Stimulated activated CD8-positive, alpha-beta memory T cell treated with anti-CD3 and anti-CD28 coated beads, Interleukin-7, amount 100 ng/mL, for 48 hours (primary cell): Measurements from ENCODE around the gene ATR.
A peak's percentile ranks its signal among the peaks of the same experiment; 100 is the strongest.
"Not testable (repeated sequence)": the region's sequence is repeated elsewhere in the genome, so short reads cannot be mapped to it uniquely, and the experiment has no call there.

Source experiments
- DNase-seq, 2 donors: peaks; one replicate each; pipeline ENCODE4 v3.0.0-alpha.2; 2020; ENCODE audit warnings: low read depth in 1 of 2; ENCODE audit errors: extremely low read depth in 1 of 2

Gene ATR

DNA sequence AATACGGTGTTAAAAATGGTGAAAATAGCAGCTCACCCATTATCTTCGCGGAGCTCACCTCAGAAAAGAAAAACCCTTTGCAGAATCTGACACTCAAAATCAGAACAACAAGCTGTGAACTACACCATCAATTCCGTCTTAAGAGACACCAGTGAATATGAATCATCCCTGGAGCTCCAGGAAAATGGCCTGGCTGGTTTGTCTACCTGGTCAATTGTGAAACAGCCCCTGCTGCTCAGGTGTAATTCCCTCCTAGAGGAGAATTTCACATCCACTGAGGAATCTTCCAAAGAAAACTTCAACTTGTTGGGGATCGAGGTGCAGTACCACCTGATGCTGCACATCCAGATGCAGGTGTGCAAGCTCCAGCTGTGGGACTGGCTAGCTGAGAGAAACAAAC is 127.7 kb downstream of the ATR start:
- no peak for DNase-seq

DNA sequence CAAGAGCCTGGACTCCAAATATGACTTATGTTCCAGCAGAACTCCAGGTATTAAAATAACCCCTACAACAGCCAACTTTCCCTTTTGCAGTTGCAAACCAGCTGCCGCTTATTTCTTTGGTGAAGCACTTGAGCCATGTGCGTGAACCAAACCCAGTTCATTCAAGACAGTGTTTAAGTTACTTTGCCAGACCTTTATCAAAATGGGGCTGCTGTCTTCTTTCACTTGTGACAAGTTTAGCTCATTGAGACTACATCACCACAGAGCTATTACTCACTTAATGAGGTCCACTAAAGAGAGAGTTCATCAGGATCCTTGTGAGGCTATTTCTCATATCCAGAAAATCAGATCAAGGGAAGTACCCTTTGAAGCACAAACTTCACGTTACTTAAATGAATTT is 128.3 kb downstream of the ATR start:
- DNase-seq, result no peak

DNA sequence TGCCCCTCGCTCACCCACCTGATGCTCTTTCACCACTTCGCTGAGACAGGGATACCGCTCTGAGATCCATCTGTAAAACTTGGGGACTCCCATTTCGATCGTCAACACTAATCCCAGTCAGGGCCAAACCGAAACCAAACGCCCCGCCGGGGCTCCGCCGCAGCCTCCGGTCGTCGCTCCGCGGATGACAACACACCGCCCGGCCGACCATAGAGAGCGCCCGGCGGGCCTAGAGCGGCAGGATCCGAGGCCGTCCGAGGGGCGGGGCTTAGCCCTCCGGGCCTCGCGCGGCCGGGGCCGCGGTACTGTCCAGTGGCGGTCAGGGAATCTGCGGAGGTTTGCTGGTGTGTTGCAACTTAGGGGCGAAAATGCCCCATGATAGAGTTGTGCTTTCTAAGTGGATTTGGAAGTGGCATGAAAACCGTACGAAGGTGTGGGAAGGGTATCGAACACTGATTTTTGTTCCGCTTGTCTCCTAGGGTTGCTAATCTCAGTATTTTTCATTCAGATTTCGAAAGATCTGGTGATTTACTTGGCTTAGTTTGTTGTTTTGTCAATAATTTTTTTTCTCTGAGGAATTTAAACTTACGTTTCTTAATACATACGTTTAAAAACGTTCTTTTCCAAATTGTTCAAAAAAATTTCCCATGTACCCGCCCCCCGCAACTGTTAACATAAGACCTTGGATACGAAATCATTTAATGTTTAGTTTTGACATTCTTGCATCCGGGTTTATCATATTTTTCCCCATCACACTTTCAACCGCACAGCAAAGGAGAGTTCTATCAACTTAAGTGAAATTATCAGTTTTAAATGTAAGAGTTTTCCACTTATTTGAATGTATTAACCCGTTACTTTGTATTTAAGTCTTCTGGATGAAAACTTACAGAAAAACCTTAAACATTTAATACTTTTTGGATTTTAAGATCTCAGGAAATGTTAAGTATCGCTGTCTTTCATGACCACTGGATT is 130.4 kb downstream of the ATR start, which contains the start of gene XRN1:
Gene XRN1, minus strand, starts transcription at position 186 of the 972 bp plus-strand sequence. Its CDS starts 93 bp downstream, at position 93.
- DNase-seq, result peak; percentile 87 to 92

DNA sequence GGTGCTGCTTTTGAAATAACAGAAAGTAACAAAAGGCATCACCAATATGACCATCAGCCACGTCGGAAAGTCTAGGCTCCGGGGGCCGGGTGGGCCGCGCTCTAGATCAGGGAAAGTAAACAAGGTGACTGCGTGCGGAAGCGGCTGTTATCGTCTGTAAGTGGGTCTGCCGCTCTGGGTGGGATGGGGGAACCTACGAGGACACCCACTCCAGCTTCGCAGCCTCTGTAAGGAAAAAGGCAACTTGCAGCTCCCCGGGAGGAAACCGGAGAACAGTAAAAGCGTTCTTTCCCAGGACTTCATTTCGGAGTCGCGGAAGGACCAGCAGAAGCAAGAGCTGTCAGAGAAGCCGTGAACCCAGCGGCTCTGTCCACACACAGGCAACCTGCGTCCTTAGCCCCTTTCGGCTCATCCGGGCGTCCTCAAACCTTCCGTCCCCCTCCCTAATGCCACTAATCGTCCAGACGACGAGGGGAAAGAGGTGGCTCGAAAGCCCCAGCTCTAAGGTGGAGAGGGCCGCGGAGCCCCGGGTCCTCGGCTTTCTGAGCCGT is 131.2 kb downstream of the ATR start:
- peak; percentile 5 to 31 for DNase-seq

DNA sequence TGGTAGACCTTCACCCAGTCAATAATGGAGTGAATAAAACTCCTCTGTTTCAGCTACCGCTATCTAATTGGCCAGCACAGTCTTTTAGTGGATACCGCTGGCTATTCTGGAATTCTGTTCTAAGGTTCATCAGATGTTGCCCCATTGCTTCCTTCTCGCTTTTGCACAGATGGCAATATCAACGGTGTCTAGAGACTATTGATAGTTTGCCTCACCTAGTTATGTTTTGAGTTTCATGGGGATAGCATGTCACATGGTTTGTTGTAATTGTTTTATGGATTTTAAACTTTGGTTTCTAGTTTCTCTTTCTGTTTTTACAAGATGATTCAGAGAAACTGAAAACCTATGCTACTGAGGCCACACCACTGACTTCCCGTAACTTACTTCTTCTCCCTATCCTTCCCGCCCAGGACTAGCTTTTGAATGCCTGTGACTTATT is 132.7 kb downstream of the ATR start:
- peak in 1 of 2 donors; percentile 7 for DNase-seq

DNA sequence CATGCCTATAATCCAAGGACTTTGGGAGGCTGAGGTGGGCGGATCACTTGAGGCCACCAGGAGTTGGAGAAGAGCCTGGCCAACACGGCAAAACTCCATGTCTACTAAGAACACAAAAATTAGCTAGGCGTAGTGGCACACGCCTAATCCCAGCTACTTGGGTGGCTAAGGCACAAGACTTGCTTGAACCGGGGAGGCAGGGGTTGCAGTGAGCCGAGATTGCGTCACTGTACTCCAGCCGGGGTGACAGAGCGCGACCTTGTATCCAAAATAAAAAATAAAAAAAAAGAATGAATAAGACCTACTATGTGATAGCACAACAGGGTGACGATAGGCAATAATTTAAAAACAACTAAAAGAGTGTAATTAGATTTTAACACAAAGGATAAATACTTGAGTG is 134.2 kb downstream of the ATR start:
- DNase-seq, result no peak

DNA sequence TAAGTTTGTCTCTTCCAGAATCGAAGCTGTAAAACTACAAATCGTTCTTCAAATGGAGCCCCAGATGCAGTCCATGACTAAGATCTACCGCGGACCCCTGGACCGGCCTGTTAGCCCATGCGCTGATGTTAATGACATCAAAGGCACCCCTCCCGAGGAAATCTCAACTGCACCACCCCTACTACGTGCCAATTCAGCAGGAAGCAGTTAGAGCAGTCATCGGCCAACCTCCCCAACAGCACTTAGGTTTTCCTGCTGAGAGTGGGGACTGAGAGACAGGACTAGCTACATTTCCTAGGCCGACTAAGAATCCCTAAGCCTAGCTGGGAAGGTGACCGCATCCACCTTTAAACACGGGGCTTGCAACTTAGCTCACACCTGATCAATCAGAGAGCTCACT is 135.5 kb downstream of the ATR start:
- not testable (repeated sequence) for DNase-seq

DNA sequence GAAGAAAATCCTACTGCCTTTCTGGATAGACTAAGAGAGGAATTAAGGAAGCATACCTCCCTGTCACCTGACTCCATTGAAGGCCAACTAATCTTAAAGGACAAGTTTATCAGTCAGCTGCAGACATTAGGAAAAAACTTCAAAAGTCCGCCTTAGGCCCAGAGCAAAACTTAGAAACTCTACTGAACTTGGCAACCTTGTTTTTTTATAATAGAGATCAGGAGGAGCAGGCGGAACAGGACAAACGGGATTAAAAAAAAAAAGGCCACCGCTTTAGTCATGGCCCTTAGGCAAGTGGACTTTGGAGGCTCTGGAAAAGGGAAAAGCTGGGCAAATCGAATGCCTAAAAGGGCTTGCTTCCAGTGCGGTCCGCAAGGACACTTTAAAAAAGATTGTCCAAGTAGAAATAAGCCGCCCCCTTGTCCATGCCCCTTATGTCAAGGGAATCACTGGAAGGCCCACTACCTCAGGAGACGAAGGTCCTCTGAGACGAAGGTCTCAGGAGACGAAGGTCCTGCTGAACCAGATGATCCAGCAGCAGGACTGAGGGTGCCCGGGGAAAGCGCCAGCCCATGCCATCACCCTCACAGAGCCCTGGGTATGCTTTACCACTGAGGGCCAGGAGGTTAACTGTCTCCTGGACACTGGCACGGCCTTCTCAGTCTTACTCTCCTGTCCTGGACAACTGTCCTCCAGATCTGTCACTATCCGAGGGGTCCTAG is 138.9 kb downstream of the ATR start:
- not testable (repeated sequence) for DNase-seq

DNA sequence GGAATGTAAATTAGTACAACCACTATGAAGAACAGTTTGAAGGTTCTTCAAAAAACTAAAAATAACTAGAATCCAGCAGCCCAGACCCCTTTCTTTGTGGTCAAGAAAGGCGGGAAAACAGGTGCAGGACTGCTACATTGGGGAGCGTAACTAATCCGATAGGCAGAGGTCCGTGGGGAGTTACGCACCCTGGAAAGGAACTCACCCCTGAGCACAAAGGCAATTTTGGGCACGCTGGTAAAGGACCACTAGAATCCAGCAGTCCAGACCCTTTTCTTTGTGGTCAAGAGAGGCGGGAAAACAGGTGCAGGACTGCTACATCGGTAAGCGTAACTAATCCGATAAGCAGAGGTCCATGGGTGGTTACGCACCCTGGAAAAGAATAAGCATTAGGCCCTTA is 140.4 kb downstream of the ATR start:
- DNase-seq, result not testable (repeated sequence)

DNA sequence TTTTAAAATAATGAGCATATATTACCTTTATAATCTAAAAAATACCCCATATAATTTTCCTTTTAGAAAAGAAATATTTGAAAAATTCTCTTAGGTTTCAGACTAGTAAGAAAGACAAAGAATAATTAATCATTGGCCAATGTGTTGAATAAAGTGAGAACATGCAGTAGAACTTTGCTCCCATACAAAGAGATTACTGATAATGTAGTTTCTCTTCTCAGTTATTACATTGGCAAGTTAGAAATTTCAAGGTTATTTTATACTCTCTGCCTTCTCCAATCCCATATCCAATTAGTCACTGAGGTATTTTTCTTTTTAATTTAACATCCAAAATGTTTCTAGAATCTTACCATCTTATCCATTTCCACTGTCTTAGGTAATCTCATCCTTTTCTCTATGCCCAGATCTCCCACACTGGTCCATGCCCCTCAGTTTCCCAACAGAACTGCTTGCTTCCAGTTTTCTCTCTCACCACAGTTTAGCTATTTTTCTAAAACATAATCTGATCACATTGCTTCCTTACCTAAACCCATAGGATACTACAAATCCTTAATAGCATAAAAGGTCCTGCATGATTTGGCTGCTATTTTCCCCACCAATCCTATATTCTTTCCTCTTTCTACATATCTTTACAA is 141.5 kb downstream of the ATR start:
- no peak for DNase-seq

DNA sequence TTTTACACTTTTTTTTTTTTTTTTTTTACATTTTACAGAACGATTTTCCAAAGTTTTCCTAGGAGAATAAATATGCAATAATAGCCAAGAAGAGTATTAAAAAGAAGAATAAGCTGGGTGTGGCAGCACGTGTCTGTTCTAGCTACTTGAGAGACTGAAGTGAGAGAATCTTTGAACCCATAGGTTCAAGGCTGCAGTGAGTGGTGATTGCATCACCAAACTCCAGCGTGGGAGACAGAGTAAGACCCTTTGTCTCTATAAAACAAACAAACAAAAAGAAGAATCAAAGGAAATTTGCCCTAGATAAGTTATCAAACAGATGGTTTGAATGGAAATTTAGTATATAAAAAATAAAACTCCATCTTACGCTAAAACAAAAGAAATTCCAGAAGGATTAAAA is 144.0 kb downstream of the ATR start:
- no peak for DNase-seq

DNA sequence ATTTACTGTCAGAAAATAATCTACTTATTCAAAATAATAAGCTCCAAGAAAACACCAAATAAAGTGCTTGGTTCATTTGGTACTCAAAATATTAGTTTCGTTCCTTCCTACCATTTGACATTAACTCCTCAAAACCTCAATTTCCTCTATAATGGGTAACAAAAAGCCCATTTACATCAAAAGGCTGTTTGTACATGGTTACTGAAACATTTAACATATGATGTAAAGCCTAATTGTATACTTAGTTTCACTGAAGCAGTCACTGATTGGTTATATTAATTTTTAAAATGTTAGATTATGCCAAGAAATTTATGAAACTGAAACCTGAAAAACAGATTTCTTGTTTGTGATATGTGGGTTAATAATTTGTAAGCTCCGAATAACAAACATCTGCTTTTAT is 145.4 kb downstream of the ATR start:
- DNase-seq, result no peak

DNA sequence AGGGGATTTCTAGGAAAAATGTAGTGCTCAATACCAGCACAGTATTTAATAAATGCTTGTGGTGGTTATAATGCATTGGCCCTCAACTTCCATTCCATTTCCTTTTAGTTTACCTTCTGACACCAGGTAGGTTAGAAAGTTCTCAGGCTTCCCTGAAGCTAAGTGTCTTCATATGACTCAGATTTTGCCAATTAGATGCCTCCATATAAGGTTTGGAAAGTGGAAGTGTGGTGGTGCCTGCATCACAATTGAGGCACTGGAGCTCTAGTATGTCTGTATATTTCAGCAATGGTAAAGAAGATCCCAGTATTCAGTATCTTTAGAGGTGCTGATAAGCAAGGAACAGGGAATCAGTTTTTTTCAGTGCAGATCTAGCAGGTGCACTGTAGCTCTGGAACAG is 149.0 kb downstream of the ATR start:
- no peak for DNase-seq

DNA sequence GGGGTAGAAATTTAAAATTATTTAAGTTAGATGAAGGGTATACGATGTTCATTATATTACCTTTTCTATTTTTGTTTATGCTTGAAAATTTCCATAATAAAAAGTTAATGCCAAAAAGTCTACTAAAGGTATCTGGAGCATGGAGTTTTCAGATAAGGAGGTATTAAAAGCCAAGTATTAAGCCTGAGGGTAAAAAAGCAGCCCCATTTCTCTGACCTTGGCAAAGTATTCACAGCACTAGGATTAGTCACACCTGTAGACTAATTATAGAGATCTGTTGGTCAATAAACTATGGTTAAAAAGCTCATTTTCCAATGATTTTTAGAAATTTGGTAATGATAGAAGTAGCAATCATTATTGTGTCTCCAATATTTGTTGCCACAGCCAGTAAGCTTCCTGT is 153.8 kb downstream of the ATR start:
- DNase-seq, result no peak

DNA sequence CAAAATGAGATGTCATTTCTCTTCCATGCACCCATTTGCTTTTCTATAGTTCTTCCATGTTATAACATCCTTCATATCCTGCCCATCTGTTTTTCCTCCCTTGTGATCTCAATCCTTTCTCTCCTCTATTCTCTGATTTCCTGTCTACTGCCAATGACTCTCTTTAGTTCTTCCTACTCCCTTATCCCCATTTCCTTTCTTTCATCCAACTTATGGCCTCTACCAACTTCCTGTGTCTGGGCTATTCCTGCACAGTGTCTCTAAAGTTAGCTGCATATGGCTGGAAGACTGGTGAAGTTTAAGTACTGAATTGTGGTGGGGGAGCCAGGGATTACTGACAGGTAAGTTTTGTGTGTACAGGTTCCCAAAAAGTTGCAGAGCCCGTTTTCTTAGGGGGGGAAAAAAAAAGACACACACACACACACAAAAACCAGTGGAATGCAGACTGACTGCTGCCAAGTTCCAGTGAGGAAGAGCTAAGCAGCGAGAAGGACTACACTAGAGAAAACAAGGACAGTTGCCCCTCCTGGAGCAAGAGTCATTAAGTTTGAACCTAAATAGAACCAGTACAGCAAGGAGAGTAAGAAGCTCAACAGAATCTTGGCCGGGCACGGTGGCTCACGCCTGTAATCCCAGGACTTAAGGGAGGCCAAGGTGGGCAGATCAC is 159.5 kb downstream of the ATR start:
- no peak for DNase-seq

DNA sequence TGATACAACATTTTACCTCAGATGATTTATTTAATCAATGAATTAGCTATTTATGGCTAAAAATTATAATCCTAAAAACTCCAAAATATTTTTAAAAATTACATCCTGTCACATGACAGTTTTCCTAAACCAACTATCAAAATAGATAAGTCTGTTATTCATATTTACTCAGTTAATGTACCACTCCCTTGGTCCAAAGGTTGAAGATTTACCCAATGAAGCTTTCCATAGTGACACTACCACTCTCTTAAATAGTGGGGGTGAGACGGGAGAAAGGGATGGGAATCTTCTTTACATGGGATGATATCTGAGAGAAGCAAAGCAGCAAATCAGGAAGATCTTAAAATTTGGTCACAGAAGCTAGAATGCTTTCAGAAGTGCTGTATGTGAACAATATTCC is 161.2 kb downstream of the ATR start:
- DNase-seq, result no peak

DNA sequence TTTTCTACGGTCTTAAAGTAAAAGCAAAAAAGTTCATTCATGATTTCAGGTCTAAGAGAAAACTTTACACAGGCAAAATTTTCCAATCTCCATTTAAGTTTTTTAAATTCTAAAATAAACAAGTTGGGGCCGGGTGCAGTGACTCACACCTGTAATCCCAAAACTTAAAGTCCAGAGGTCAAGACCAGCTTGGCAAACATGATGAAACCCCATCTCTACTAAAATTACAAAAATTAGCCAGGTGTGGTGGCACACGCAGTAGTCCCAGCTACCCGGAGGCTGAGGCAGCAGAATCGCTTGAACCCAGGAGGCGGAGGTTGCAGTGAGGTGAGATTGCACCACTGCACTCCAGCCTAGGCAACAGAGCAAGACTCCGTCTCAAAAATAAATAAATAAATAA is 178.0 kb downstream of the ATR start:
- DNase-seq, result not testable (repeated sequence)
